Smooth muscle cell (in vitro differentiated cells): ENCODE measurements around the gene CSMD2. TPM values are rescaled to one million over a fixed set of nuclear protein-coding genes. Genes with fewer than 3 reads are reported as not detected.

Source experiments
- DNase-seq: peaks from one replicate; lab custom pipeline; 2025; ENCODE audit not compliant: unreplicated experiment; lab: John Stamatoyannopoulos, UW
- H2AFZ ChIP-seq: fragments of 200-600 bp; sonication (generic); 2 replicates; pipeline ENCODE4 v1.6.0; 2016; ENCODE audit warnings: antibody characterized with exemption, low read depth, mild to moderate bottlenecking
- H3F3A ChIP-seq: fragments of 200-600 bp; sonication (generic); 2 replicates; pipeline ENCODE4 v1.6.0; 2017; ENCODE audit warnings: antibody characterized with exemption, low read depth
- H3K27ac ChIP-seq: fragments of 200-600 bp; sonication (generic); 2 replicates; pipeline ENCODE4 v1.5.1; 2016; ENCODE audit warnings: low read depth, mild to moderate bottlenecking
- H3K27me3 ChIP-seq: fragments of 200-600 bp; sonication (generic); 2 replicates; pipeline ENCODE4 v1.6.1; 2016; ENCODE audit warnings: low read depth, mild to moderate bottlenecking
- H3K36me3 ChIP-seq: fragments of 200-600 bp; sonication (generic); 2 replicates; pipeline ENCODE4 v1.5.1; 2016; ENCODE audit warnings: low read depth
- H3K4me1 ChIP-seq: fragments of 200-600 bp; sonication (generic); 2 replicates; pipeline ENCODE4 v1.5.1; 2016; ENCODE audit warnings: low read depth
- H3K4me2 ChIP-seq: fragments of 200-600 bp; sonication (generic); 2 replicates; pipeline ENCODE4 v1.6.0; 2016; ENCODE audit warnings: mild to moderate bottlenecking
- H3K4me3 ChIP-seq: fragments of 200-600 bp; sonication (generic); 2 replicates; pipeline ENCODE4 v1.5.1; 2016; ENCODE audit warnings: mild to moderate bottlenecking
- H3K79me2 ChIP-seq: fragments of 200-600 bp; sonication (generic); 2 replicates; pipeline ENCODE4 v1.6.0; 2016; ENCODE audit warnings: low read depth, mild to moderate bottlenecking
- H3K9ac ChIP-seq: fragments of 200-600 bp; sonication (generic); 2 replicates; pipeline ENCODE4 v1.6.0; 2016; ENCODE audit warnings: low read depth
- H3K9me3 ChIP-seq: fragments of 200-600 bp; sonication (generic); replicated peaks from 2 replicates; pipeline ENCODE4 v1.5.1; 2016; ENCODE audit warnings: low read depth
- H4K20me1 ChIP-seq: fragments of 200-600 bp; sonication (generic); 2 replicates; pipeline ENCODE4 v1.6.0; 2016; ENCODE audit warnings: low read depth
- WGBS: methylation state at CpG from one replicate; pipeline ENCODE4 v1.1.7; 2016; ENCODE audit warnings: low lambda C conversion rate; 5-methylcytosine and 5-hydroxymethylcytosine counted together
- polyA plus RNA-seq: library from polyadenylated mRNA; unstranded; fragments of >200 nt; fragmentation: Nextera tagmentation; extraction: Ambion mirVana; gene quantifications from 2 replicates; pipeline ENCODE4 v1.2.1, GENCODE V29; 2016
- total RNA-seq: library from RNA; depleted of rRNA; stranded (reverse); fragments of >200 nt; gene quantifications from 2 replicates; pipeline ENCODE4 v1.2.3, GENCODE V29; 2014
- TF ChIP-seq, protein P1 (sequence below): fragments of 200-600 bp; sonication (generic); IDR thresholded peaks from 2 replicates; pipeline ENCODE4 v1.5.1; 2017; ENCODE audit warnings: borderline replicate concordance, mild to moderate bottlenecking, antibody characterized with exemption; ENCODE audit not compliant: insufficient read depth, poor library complexity, severe bottlenecking

Gene CSMD2
- total and polyA plus RNA-seq, 2 experiments from 2014 or later: 0.65 to 1.8 TPM

DNA sequence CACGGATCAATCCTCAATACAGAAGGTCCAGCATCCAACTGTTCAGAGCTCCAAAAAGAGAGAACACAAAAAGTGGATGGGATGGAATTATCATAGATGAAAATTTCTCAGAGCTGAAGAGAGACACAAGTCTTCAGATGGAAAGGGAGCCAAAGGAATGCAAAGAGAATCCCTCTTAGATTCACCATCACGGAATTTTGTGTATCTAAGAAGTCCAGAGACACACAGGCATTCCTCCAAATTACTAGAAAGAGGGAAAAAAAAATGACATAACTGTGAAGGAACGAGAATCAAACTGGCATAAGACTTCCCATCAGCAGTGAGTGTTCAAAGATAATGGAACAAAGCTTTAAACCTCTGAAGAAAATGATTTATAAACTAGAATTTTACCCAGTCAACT, 591.4 kb downstream of the CSMD2 start:
- TF ChIP-seq, protein P1, sequence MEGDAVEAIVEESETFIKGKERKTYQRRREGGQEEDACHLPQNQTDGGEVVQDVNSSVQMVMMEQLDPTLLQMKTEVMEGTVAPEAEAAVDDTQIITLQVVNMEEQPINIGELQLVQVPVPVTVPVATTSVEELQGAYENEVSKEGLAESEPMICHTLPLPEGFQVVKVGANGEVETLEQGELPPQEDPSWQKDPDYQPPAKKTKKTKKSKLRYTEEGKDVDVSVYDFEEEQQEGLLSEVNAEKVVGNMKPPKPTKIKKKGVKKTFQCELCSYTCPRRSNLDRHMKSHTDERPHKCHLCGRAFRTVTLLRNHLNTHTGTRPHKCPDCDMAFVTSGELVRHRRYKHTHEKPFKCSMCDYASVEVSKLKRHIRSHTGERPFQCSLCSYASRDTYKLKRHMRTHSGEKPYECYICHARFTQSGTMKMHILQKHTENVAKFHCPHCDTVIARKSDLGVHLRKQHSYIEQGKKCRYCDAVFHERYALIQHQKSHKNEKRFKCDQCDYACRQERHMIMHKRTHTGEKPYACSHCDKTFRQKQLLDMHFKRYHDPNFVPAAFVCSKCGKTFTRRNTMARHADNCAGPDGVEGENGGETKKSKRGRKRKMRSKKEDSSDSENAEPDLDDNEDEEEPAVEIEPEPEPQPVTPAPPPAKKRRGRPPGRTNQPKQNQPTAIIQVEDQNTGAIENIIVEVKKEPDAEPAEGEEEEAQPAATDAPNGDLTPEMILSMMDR: no peak
- H3F3A ChIP-seq: no peaks in the 10 kb centered on the region
- DNase-seq: no peak
- no peak overlapping the region for H3K27ac ChIP-seq
- H3K4me1 ChIP-seq: no peaks in the 10 kb centered on the region
- H3K36me3 ChIP-seq: no peaks in the 10 kb centered on the region
- H3K4me3 ChIP-seq: no peak overlapping the region
- no peaks in the 10 kb centered on the region for H3K9me3 ChIP-seq
- H4K20me1 ChIP-seq: no peaks in the 10 kb centered on the region
- no peaks in the 10 kb centered on the region for H3K27me3 ChIP-seq
- no peak overlapping the region for H3K4me2 ChIP-seq
- 62% methylated on average over 3 of the region's 3 CpGs for WGBS
- no peak overlapping the region for H2AFZ ChIP-seq
- H3K79me2 ChIP-seq: no peaks in the 10 kb centered on the region
- H3K9ac ChIP-seq: no peak overlapping the region

DNA sequence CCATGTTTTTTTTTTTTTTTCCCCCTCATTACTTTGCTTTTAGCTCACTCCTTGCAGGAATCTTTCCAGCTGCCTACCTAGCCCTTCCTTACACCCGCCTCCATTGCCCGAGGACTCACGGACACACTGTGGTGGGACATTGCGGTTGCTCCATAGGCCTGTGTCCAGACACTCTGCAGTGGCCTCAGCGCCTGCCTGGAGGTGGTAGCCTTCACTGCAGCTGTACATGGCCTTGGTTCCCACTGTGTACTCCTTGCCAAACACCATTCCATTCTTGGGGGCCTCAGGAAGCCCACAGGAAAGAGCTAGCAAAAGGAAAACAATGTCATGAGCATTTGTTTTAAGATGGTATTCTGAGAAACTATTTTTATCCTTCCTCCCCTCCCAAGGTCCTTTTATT, 592.6 kb downstream of the CSMD2 start:
- Histone ChIP-seq H3K4me1 (no peaks in the 10 kb centered on the region), H3K4me3 (no peak overlapping the region), H3F3A (no peaks in the 10 kb centered on the region), H4K20me1 (no peaks in the 10 kb centered on the region), H3K9me3 (no peaks in the 10 kb centered on the region), H3K27me3 (no peaks in the 10 kb centered on the region), H2AFZ (no peak overlapping the region), H3K27ac (no peak overlapping the region), H3K36me3 (no peaks in the 10 kb centered on the region), H3K9ac (no peak overlapping the region), H3K79me2 (no peaks in the 10 kb centered on the region), H3K4me2 (no peak overlapping the region)
- TF ChIP-seq, protein P1: no peak
- WGBS: 94% methylated on average over 5 of the region's 5 CpGs
- no peak for DNase-seq

DNA sequence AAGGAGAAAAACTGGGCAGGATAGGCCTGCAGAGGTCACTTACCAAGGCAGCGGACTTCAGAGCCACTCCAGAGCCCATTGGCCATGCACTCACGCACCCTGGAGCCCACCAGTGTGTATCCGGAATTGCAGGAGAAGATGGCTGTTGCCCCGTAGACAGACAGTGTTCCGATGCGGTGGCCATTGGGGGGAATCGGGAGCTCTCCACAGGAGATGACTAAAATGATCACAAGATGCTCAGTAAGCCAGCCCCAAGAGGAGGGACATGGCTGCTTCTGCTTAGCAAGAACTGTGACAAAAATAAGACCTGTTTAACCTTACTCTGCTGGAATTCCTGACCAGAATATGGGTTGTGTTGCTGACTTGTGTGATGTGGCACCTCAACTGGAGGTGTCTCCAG, 595.7 kb downstream of the CSMD2 start:
- WGBS: 94% methylated on average over 7 of the region's 7 CpGs
- H3K4me2 ChIP-seq: no peak overlapping the region
- no peak for DNase-seq

DNA sequence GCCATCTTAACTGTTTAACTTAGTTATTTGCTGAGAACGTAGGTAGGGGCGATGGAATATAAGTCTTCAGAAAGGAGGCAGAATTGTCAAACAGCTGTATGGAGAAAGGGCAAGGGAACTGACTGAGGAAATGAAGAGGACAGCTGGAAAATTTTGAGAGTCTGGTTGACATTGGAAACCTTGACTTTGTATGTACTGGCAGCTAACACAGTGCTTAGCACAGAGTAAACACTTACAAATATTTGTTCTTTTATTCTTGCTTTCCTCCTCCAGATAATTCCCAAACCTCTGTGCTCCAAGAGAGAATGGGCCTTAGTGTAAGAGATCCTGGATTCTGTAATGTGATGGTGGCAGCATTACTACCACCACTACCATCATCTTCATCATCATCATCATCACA, 601.3 kb downstream of the CSMD2 start:
- WGBS: 83% methylated on average over 2 of the region's 2 CpGs

More for the DNA sequence above, 595.7 kb downstream of the CSMD2 start:
- no peaks in the 10 kb centered on the region for H3K9me3 ChIP-seq
- no peak overlapping the region for H3K4me3 ChIP-seq
- no peaks in the 10 kb centered on the region for H3K79me2 ChIP-seq
- H3K9ac ChIP-seq: no peak overlapping the region
- H4K20me1 ChIP-seq: no peaks in the 10 kb centered on the region
- TF ChIP-seq, protein P1: no peak
- no peaks in the 10 kb centered on the region for H3F3A ChIP-seq
- no peak overlapping the region for H2AFZ ChIP-seq
- H3K4me1 ChIP-seq: no peaks in the 10 kb centered on the region
- H3K27me3 ChIP-seq: no peaks in the 10 kb centered on the region
- no peak overlapping the region for H3K27ac ChIP-seq
- no peaks in the 10 kb centered on the region for H3K36me3 ChIP-seq

More for the DNA sequence above, 601.3 kb downstream of the CSMD2 start:
- no peak overlapping the region for H3K9ac ChIP-seq
- H3F3A ChIP-seq: no peaks in the 10 kb centered on the region
- no peaks in the 10 kb centered on the region for H3K79me2 ChIP-seq
- H4K20me1 ChIP-seq: no peaks in the 10 kb centered on the region
- H3K9me3 ChIP-seq: no peaks in the 10 kb centered on the region
- no peak for DNase-seq
- no peaks in the 10 kb centered on the region for H3K4me1 ChIP-seq
- no peak overlapping the region for H3K4me3 ChIP-seq
- no peak overlapping the region for H3K4me2 ChIP-seq
- no peaks in the 10 kb centered on the region for H3K27me3 ChIP-seq
- H3K27ac ChIP-seq: no peak overlapping the region
- TF ChIP-seq, protein P1: no peak
- no peak overlapping the region for H2AFZ ChIP-seq
- no peaks in the 10 kb centered on the region for H3K36me3 ChIP-seq
